GM18873 (cell line): ENCODE results near the gene RHAG.
"Not testable (repeated sequence)": the region's sequence is repeated elsewhere in the genome, so short reads cannot be mapped to it uniquely, and the experiment has no call there.

Experiments
- ATAC-seq: cut with Tn5 transposase; IDR thresholded peaks from one replicate; pipeline ENCODE4 v1.9.1; 2021; ENCODE audit warnings: mild to moderate bottlenecking, moderate library complexity, moderate number of reproducible peaks; ENCODE audit not compliant: unreplicated experiment, low FRiP score

The RHAG gene

DNA sequence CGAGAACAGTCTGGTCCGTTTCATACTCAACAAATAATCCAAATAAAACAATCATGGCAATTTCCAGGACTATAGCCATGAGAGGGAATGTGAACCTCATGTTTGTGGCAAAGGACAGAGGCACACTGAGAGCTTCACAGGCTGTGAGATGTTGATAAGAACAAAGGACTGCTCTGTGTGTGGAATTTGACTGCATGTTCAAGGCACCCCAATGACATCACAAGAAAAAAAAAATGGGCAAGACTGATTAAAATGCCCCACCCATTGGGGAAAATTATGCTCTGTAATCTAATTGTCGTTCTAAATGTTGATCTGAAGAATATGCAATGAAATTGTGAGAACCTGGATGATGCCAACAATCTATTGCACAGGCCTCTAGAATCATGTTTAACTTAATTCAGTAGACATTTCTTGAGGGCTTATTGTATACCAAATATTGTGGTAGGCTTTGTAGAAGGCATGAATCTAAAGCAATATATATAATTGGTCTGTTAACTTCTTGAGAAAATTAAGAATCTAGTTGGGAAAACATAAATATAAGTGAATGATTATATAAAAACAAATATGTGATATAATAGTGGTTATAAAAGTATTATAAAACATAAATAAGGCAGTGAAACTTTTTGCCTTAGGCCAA lies at the start of gene RHAG:
Gene RHAG, minus strand, starts transcription at position 127 of the 637 bp plus-strand sequence. Its CDS starts 27 bp downstream, at position 100.
- no peak for ATAC-seq

DNA sequence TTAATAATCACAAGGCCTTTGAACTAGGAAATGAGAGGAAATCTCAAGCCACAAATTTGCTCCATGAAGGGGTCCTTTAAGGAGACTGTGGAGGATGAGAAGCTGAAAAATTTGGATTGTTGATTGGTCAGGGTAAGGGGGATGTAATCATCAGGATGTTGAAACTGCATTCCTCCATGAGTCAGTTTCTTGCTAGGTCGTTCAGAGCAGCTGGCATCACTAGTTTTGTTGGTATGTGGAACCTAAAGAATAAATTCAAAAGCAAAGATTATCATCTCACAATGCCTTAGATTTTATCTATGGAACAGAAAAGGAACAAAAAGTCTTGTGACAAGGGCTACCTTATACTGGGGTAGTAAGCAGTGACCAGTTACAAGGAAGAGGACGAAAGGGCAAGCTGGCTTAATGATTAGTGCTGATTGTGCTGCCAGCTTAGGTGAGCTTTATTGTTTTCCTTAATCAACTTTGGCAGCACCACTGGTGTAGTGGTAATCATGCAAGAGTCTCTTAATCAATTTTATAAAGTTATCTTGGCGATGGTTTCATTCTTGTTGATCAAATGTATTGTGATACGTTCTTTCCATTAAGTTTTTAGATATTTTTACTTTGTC lies 40.1 kb upstream of the RHAG start:
- no peak for ATAC-seq

DNA sequence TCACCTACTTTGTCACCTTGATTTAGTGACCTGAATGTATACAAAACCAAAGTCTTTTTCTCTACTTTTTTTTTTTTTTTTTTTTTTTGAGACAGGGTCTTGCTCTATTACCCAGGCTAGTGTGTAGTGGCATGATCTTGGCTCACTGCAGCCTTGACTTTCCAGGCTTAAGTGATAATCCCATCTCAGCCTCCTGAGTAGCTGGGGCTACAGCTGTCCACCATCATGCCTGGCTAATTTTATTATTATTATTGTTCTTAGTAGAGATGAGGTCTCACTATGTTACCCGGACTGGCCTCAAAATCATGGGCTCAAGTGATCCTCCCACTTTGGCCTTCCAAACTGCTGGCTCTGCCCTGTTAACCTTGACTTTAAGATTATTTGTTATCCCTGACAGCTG lies 39.2 kb upstream of the RHAG start:
- no peak for ATAC-seq

DNA sequence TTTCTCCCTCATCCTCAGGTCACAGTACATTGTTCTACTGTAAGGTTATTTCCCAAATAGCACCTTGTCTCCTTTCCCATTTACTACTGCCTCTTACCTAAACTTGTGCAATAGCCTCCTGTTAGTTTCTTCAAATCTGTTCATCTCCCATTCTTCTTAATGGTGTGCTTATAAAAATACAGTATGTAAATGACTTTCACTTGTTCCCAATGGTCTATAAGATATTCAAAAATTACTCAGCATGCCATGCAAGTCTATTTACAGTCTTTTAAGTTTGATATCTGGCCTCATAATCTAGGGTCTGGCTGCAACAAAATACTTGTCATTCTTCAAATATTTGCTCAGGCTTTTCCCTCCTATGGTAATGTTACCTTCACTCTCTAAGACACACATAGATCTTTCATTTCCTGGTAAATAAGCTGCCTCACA lies 31.5 kb upstream of the RHAG start:
- ATAC-seq: no peak

DNA sequence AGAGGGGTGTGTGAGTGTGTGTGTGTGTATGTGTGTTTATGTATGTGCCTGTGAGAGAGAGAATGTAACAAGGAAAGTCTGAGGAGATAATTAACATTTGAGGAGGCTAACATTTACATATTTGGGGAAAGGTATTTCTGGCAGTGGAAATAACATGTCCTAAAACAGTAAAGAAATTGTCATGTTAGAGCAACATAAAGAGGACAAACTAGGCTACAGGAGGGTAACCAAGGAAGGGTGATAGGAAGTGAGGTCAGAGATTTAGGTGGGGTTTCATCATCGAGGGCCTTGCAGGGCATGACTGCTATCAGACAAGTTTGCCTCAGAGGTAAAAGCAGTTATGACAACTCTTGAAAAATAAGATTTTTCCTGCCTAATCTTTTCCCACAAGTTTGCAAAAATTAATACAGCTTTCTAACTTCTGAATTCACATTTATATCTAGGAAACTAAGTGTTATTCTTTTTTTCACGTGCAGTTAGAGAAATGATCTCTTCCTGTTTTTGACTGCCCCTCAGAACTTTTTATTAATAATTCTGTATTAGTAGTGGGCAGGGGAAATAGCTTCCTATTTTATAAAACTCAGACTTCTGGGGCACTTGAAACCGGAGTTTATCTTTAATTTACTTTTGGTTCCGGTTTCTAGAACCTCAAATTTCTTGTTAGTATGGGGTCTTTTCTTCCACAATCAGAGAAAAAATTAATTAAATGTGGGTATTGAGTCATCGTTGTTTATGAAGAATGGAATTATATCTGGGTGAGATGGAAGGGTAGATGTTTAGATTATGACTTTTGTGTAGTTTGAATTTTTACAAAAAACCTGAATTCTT lies 30.5 kb upstream of the RHAG start:
- ATAC-seq: no peak

DNA sequence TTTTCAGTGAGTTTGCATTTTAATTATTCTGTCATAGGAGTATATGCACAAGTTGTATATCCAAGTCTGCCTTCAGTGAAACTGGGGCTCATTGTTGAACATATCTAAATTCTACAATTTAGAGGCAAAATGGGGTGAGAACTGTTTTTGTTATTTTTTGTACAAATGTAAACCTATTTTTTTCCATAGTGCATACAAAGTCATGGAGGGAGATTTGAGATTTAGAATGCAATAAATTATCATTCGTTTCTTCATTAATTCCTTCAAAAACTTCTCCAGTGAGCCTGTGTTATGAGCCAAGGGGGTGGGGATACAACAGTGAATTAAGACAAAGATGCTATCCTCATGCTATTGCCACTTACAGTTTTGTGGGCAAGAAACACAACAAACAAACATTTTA lies 29.8 kb upstream of the RHAG start:
- no peak for ATAC-seq

DNA sequence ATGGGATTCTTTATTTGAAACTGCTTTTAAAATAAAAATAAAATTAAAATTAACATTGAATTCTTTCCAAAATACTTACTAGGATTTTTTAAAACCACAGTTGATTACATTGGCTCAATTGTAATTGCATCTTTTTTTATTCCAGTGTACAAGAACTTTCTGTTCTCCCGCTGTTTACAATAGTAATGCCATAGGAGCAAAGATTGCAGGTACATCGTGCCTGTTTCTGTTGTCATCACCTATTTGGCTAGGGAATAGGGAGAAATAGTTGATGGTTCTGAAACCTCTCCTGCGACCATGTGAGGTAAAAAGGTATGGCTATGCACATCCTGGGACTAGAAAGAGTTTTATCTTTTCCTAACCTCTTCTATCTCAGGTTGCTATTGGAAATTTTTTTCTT lies 28.2 kb upstream of the RHAG start:
- ATAC-seq: no peak

DNA sequence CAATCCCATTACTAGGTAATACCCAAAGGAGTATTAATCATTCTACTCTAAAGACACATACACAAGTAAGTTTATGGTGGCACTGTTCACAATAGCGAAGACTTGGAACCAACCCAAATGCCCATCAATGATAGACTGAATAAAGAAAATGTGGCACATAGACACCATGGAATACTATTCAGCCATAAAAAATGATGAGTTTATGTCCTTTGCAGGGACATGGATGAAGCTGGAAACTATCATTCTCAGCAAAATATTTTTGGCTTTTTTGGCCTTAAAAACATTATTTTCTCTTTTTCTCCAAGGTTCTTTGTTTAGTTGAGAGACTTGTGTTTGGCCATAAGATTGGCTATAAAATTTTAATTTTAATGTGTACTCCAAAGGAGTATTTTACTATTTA lies 27.4 kb upstream of the RHAG start:
- ATAC-seq: not testable (repeated sequence)

DNA sequence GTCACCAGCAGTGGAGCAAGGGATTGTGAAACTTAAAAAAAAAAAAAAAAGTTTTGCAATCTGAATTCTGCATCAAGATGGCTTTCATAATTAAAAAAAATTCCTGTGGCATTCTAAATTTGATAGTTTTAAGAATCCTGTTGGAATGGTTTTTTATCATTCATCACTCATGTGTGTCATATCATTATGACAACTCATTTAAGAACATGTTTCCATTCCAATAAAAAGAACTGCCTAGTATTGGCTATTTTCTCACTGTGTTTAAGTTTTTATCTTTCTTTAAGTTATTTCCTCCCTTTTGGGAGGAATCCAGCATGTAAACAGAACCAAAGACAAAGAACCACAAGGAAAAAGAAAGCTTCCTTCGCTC lies 26.2 kb upstream of the RHAG start:
- ATAC-seq: no peak

DNA sequence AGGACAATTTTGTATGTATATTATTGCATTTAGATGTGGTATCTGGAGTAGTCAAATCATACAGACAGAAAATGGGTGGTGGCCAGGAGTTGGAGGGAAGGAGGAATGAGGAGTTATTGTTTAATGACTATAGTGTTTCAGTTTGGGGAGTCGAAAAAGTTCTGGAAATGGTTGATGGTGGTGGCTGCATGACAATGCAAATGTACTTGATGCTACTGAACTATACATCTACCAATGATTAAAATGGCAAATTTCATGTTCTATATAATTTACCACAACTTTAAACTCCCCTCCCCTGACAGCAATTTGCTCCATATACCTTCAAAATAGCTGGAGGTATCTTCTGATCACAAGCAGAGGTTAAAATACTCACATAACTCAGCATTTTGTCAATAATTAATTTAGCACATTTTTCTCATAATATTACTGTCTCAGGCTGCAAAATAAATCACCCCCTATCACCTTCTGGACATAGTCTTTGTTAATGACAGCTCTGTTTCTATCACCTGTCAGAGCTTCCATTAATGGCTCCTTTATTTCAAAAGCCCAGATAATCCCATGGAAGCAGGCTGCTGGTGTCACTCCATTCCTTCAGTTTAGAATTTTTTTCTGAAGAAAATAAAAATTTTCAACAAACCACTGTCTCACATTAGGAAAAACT lies 25.7 kb upstream of the RHAG start:
- ATAC-seq: no peak

DNA sequence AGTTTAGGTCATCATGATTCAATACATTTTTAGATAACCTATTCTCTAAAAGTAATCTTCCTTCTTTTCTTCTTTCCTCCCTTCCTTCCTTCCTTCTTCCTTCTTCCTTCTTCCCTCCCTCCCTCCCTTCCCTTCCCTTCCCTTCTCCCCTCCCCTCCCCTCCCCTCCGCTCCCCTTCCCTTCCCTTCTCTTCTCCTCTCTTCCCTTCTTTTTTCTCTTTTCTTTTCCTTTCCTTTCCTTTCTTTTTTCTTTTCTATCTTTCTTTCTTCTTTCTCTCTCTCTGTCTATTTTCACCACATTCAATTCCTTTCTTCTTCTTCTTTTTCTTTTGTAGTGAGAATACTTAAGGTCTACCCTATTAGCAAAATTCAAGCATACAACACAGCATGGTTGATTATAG lies 17.3 kb upstream of the RHAG start:
- no peak for ATAC-seq

DNA sequence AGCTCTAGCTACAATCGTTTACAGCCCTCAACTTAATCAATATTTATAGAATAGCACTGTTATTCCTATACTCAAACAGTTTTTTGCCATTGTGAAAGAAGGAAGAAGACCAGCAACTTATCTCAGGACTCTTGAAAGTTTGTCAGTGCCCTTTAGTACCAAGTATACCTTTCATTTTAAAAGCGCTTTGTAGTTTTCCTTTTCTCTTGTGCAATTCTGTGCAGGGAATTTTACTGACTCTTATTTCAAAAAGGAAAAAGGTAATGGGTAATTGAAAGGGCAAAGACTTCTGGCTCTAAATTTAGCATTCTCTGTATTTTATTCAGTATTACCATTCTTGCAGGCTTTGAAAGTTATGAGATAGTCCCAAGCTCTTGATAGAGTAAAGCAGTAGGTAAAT lies 16.8 kb upstream of the RHAG start:
- no peak for ATAC-seq

DNA sequence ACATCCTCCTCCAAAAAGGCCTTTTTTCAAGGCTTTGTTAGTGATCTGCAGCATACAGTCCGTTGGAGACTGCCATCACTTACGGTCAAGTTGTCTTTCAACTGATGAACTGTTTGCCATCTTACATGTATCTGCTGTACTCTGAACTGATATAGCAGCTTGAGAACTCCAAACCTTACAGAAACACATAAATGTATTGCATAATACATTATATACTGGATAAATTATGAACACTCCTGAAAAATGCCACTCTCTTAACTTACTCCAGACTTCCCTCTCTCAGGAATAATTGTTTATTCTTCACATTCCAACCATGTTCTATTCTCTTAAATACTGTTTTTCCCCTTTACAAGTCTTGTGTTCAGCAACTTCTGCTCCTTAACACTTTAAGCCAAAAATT lies 14.6 kb upstream of the RHAG start:
- ATAC-seq: no peak

DNA sequence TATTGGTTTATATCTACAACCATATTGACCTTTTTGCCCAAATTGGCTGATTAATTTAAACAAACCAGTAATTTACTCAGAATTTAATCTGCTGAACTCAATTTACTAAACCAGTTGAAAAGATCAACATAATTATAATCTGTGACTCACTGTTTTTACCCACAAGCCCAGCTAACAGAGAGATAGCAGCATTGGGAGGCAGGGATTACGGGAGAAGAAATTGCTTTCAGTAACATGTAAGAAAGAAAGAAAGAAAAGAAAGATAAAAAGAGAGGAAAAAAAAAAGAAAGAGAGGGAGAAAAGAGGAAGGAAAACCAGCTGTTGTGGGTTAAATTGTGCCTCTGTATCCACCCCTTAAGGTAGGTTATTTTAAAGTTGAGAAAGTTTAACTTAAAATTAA lies 13.3 kb upstream of the RHAG start:
- ATAC-seq: no peak

DNA sequence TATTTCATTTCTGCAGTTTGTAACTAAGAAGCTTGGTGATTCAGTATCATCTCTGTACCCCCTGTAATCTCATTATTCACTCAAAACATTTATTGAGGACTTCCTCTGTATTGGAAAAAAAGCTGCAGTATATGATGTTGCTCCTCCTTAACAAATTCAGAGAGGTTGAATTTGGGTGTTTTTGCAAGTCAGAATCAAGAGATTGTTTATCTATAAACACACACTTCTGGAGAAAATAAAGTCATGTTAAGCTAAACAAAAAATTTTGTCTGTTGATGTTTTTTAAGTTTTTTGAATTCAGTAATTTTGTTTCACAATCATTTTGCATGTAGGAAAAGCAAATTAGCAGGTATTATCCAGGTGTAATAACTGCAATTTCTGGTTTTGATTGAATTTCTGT lies 11.4 kb upstream of the RHAG start:
- ATAC-seq: no peak

DNA sequence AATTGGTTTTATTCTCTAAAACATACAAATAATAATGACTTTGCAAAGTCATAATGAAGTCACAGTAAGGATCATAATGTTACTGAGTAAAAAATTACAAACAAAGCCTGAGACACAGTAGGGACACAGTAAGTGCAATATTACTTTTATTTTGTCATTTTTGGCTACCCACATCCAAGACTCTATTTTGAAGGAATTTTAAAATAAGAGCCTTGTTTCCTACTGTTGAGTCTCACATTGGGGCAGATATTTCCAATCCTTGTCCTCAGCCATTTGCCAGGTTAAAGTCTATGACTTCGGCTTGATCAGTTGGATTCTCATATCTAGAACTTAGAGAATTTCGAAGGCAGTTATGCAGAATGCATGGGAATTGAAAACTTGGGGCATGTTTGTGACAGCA lies 10.8 kb upstream of the RHAG start:
- no peak for ATAC-seq

DNA sequence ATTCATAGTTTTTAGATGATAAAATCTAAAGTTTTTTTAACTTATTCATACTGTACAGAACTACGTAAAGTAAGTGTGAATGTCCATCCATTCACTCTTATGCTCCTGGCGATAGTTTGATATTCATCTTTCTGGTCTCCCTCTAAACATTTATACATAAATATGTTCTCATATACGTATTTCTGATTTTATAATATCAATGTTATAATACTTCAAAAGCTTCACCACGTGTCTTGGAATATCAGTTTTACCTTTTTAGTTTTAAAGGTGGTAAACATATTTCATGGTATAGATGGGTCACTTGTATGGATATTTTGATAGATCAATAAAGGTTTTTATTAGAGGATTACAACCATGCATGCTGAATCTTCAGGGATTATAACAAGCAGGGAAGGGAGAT lies 10.3 kb upstream of the RHAG start:
- no peak for ATAC-seq

DNA sequence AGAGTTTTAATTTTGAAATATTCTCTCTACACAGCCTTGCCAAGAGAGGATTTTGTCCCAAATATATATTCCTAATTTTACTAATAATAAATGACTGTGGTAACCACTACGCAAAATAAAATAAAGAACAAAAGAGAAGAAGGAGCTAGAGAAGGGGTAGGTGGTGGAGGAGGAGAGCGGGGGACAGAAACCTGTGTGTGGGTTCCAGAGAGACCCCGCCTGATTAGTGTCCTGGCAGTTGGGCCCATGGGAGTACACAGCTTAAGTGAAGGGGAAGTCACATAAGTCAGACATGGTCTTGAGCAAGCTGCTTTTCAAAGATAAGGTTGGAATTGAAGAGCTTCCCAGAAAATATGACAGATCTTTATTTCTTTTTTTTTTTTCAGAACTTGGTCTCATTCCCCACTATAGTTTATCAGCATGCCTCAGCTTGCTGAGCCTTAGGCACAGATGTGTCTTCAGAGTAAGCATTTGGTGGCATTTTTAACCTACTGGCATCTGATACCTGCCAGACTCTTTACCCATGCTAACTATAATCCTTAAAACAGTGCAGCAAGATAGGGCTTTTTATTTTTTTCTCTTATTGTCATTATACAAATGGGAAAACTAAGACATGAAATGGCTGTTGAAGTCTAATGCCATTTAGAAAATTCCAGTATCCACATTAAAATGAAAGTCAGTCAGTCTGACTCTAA lies 9.6 kb upstream of the RHAG start:
- no peak for ATAC-seq

DNA sequence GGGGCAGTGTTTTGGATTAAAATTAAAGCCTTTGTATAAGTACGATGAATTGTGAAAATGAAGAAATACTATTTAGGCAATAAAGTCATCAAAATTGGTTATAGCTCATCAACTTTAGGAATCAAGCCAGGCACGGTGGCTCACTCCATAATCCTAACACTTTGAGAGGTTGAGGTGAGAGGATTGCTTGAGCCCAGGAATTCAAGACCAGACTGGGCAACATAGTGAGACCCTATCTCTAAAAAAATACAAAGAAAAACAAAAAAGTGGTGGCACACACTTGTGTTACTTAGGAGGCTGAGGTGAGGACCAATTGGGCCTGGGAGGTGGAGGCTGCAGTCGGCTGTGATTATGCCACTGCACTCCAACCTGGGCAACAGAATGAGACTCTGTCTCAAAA lies 8.5 kb upstream of the RHAG start:
- ATAC-seq: no peak

DNA sequence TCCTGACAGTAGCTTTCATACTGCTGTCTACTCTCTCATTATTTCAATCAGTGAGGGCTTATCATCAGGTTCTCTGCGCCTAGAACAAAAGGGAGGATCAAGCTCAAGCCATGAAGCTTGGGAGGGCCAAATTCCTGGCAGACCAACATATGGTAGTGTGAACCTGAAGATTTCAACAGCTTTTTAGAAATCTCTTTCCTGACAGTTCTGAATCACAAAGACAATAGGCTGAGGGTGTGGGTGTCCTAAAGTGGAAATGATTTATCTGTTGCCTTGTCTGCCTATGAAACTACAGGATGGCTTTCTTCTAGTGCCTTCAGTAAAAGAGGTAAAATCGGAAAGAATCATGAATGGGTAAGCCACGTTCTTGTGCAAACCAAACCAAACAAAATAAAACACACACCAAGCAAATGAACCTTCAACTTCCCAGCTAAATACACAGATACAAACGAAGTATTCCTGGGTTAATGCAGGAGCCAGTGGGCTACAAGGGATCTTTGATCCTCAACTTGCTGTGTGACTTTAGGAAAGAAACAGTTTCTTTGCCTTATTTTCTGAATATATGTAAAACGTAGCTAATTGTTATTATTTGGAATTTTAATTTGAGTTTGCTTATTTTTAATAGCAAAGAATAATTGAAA lies 2.7 kb upstream of the RHAG start:
- ATAC-seq: no peak
